Tibial artery (tissue), 4 donors: ENCODE measurements around the gene OR11G2.
"Not testable (repeated sequence)": the region's sequence is repeated elsewhere in the genome, so short reads cannot be mapped to it uniquely, and the experiment has no call there.

ENCODE experiments used
- DNase-seq, 2 donors: peaks; one replicate each; pipeline ENCODE4 v3.0.0-alpha.2; 2019
- H3K27ac ChIP-seq, 2 donors: fragments of 200-600 bp; sonication (generic) in 1 of 2; 1 replicate in 1 of 2; 2 replicates in 1 of 2; pipeline ENCODE4 v1.5.1; 2018 to 2019; ENCODE audit warnings: mild to moderate bottlenecking in 1 of 2
- H3K27me3 ChIP-seq, 2 donors: fragments of 200-600 bp; sonication (generic) in 1 of 2; one replicate each; pipeline versions ENCODE4 v1.5.1 to v1.6.0; 2016 to 2019
- H3K36me3 ChIP-seq, 3 donors: fragments of 200-600 bp; sonication (generic) in 2 of 3; one replicate each; pipeline ENCODE4 v1.5.1; 2016 to 2019; ENCODE audit warnings: mild to moderate bottlenecking in 2 of 3
- H3K4me1 ChIP-seq, 4 donors: fragments of 200-600 bp; sonication (generic) in 2 of 4; 1 replicate in 3 of 4; 2 replicates in 1 of 4; pipeline ENCODE4 v1.5.1; 2016 to 2019
- H3K4me3 ChIP-seq, 2 donors: fragments of 200-600 bp; sonication (generic) in 1 of 2; 1 replicate in 1 of 2; 2 replicates in 1 of 2; pipeline ENCODE4 v1.5.1; 2018 to 2019; ENCODE audit warnings: mild to moderate bottlenecking in 2 of 2
- H3K9me3 ChIP-seq, 3 donors: fragments of 200-600 bp; sonication (generic) in 1 of 3; one replicate each; pipeline ENCODE4 v1.5.1; 2016 to 2019
- CTCF ChIP-seq, 2 experiments: fragments of 200-600 bp in 1 of 2; fragments of 450-650 bp in 1 of 2; IDR thresholded peaks; one replicate each; pipeline ENCODE4 v1.5.1; 2017 to 2019; ENCODE audit warnings: antibody characterized with exemption in 2 of 2, mild to moderate bottlenecking in 1 of 2, moderate library complexity in 1 of 2
- intact Hi-C: fragments of 100-400 bp; cut with DNase I; formaldehyde crosslinking; loops from one replicate; pipeline ENCODE4 v1.15.0; 2023; ENCODE audit warnings: low total_unique reads

Gene OR11G2

GRCh38 chr14:20228681-20229080 lies 38.0 kb downstream of the OR11G2 start, which contains the start of gene OR11H7:
Gene OR11H7 (plus strand): TSS chr14:20228981.
- intact Hi-C loops = no loop called here
- H3K36me3 ChIP-seq = no peaks in the 10 kb centered on the region
- H3K27me3 ChIP-seq = no peaks in the 10 kb centered on the region
- no peak for TF ChIP-seq CTCF (IDR thresholded peaks at IDR 0.05)
- no peaks in the 10 kb centered on the region for H3K4me1 ChIP-seq
- H3K9me3 ChIP-seq = peaks cover 0 to 12% (median 12%) of the 10 kb centered on the region in 3 donors
- no peak for DNase-seq
- H3K27ac ChIP-seq = no peak within 1 kb of the TSS
- H3K4me3 ChIP-seq = no peak within 1 kb of the TSS

- intact Hi-C loops = not testable (repeated sequence)
These were observed 44.7 kb downstream of the OR11G2 start for GRCh38 chr14:20235415-20235814.

GRCh38 chr14:20247646-20248246 lies 57.0 kb downstream of the OR11G2 start:
- Histone ChIP-seq H3K4me3 (no peak overlapping the region), H3K9me3 (peaks cover 0 to 15% (median 7%) of the 10 kb centered on the region in 3 donors), H3K4me1 (no peaks in the 10 kb centered on the region), H3K36me3 (peaks cover 0 to 5% (median 2%) of the 10 kb centered on the region in 3 donors), H3K27ac (no peak overlapping the region), H3K27me3 (no peaks in the 10 kb centered on the region)
- no peak for TF ChIP-seq CTCF (IDR thresholded peaks at IDR 0.05)
- DNase-seq = no peak
- intact Hi-C loops = no loop called here

More at GRCh38 chr14:20235415-20235814, 44.7 kb downstream of the OR11G2 start:
- H3K9me3 ChIP-seq, H3K36me3 ChIP-seq, H3K4me3 ChIP-seq, H3K4me1 ChIP-seq, DNase-seq, H3K27me3 ChIP-seq, H3K27ac ChIP-seq: not testable (repeated sequence)
